ENCODE measurements around the gene PREP. TPM values are rescaled to one million over a fixed set of nuclear protein-coding genes. Genes with fewer than 3 reads are reported as not detected.
A peak's percentile ranks its signal among the peaks of the same experiment; 100 is the strongest.

PREP gene
- total and polyA plus RNA-seq, 2 of the 8 experiments (the other 6 are each of a cell fraction or from before 2014, with no cell fraction given): 26.8 to 70.0 TPM

GRCh38 chr6:105272786-105273185, 130.1 kb downstream of the PREP start:
- Histone ChIP-seq H4K20me1 (replicated peaks in 1 of 2; ENCODE audit: control insufficient read depth in 1 of 2, insufficient read depth in 2 of 2, low read length in 2 of 2) (no peaks in the 10 kb centered on the region), H3K14ac (ENCODE audit: insufficient read length) (no peak overlapping the region), H4K8ac (ENCODE audit: extremely low read depth, insufficient read depth, low read length) (no peak overlapping the region), H3K9ac (replicated peaks in 1 of 4; ENCODE audit: extremely low read depth in 1 of 4, low read depth in 3 of 4, low read length in 3 of 4) (no peak overlapping the region; a peak in 1 of 7 replicates), H3K4me3 (ENCODE audit: extremely low read depth in 1 of 4, insufficient read depth in 2 of 4, low read depth in 3 of 4, low read length in 4 of 4) (no peak overlapping the region), H4K5ac (ENCODE audit: insufficient read length, low read depth, low read length) (no peak overlapping the region), H2BK5ac (ENCODE audit: low read depth, low read length) (no peak overlapping the region), H2BK120ac (replicated peaks; ENCODE audit: low read depth, low read length) (no peak overlapping the region), H2AFZ (ENCODE audit: low read length) (no peak overlapping the region; the same call in none of the 2 replicates), H3K36me3 (ENCODE audit: control insufficient read depth in 2 of 4, insufficient read depth in 4 of 4, low read length in 3 of 4) (peaks cover 0 to 4% (median 3%) of the 10 kb centered on the region in 4 experiments; a peak in 5 of 8 replicates), H3K4me2 (ENCODE audit: insufficient read depth in 1 of 2, low read depth in 2 of 2, low read length in 2 of 2) (no peak overlapping the region), H3K4me1 (replicated peaks in 1 of 4; ENCODE audit: control insufficient read depth in 3 of 4, insufficient read depth in 4 of 4, low read length in 3 of 4) (peaks cover 0 to 4% (median 3%) of the 10 kb centered on the region in 4 experiments; a peak in 3 of 7 replicates), H3K23ac (ENCODE audit: insufficient read length) (no peak overlapping the region), H3K4ac (replicated peaks; ENCODE audit: insufficient read length, low read depth, low read length) (no peak overlapping the region), H3K27me3 (replicated peaks in 1 of 4; ENCODE audit: control insufficient read depth in 3 of 4, extremely low read depth in 1 of 4, insufficient read depth in 3 of 4, low read length in 3 of 4) (no peaks in the 10 kb centered on the region), H2BK12ac (ENCODE audit: low read depth, low read length) (no peak overlapping the region), H2BK15ac (ENCODE audit: low read length) (0 out of 2 replicates have a peak overlapping the region, but pooled peaks have one; percentile 4), H3K23me2 (ENCODE audit: low read depth, low read length) (no peaks in the 10 kb centered on the region), H2AK5ac (ENCODE audit: low read depth, low read length) (no peak overlapping the region), H3K27ac (ENCODE audit: low read depth, low read length) (no peak overlapping the region), H2BK20ac (ENCODE audit: low read length) (no peak overlapping the region), H3K79me2 (ENCODE audit: control insufficient read depth in 1 of 2, insufficient read depth in 2 of 2, low read length in 2 of 2) (no peaks in the 10 kb centered on the region), H3K9me3 (ENCODE audit: insufficient read depth in 2 of 2, low read depth in 1 of 2, low read length in 1 of 2) (no peaks in the 10 kb centered on the region), H3K79me1 (ENCODE audit: low read depth, low read length) (no peaks in the 10 kb centered on the region), H3K18ac (ENCODE audit: extremely low read depth, low read length) (no peak overlapping the region), H4K91ac (replicated peaks; ENCODE audit: insufficient read length, low read length) (no peak overlapping the region), H3K56ac (replicated peaks; ENCODE audit: insufficient read length, low read depth, low read length) (no peak overlapping the region)
- DNase-seq (ENCODE audit: low read depth in 1 of 2, low spot score in 2 of 2) (no peak), FAIRE-seq (no peak)
- CTCF ChIA-PET (ENCODE audit: partially characterized antibody): interaction anchor here (1.0 to 2.5 kb wide), 6 partner anchors 8 to 185 kb away, joined by 3 to 10 read pairs (median 4); no protein-coding TSS in a partner anchor
- 56% methylated on average over 6 of the region's 6 CpGs; no CpG with 5 or more reads in 1 of the 2 experiments for WGBS, 2 experiments (ENCODE audit: extremely low coverage in 1 of 2, insufficient coverage in 1 of 2, insufficient read length in 1 of 2, insufficient replicate concordance in 2 of 2, low coverage in 1 of 2, low lambda C conversion rate in 2 of 2, missing lambda C conversion rate in 1 of 2)
- POLR2A ChIA-PET (ENCODE audit: partially characterized antibody): interaction anchor here (0.9 kb wide), 1 partner anchor 95 kb away, joined by 3 read pairs; no protein-coding TSS in a partner anchor
- TF ChIP-seq USF2 (IDR thresholded peaks at IDR 0.05; ENCODE audit: low read length): peak; percentile 75
- TF ChIP-seq EP300 (IDR thresholded peaks at IDR 0.05; ENCODE audit: borderline replicate concordance in 1 of 2, low read depth in 2 of 2, low read length in 2 of 2): no peak

Measured in H1 (cell line).